NCI-H748 (cell line): ENCODE measurements around the gene SKIC2.

Source experiments
- DNase-seq: peaks from one replicate; lab custom pipeline; 2025; ENCODE audit not compliant: unreplicated experiment; lab: John Stamatoyannopoulos, UW

SKIC2 gene

GRCh38 chr6:31945507-31946369, 13.2 kb upstream of the SKIC2 start, which contains the start of gene CFB:
TSS of gene CFB (plus strand) at chr6:31946095. CDS start at chr6:31946222, 127 bp downstream.
- no peak for DNase-seq

GRCh38 chr6:31946370-31946885, 12.5 kb upstream of the SKIC2 start:
- DNase-seq = no peak

- no peak for DNase-seq
Observed at GRCh38 chr6:31947070-31947675, 11.8 kb upstream of the SKIC2 start.

GRCh38 chr6:31947864-31948263, 11.1 kb upstream of the SKIC2 start:
- DNase-seq = no peak

- DNase-seq = no peak
Observed at GRCh38 chr6:31948306-31948705, 10.7 kb upstream of the SKIC2 start.

- no peak for DNase-seq
Observed at GRCh38 chr6:31948753-31949413, 10.1 kb upstream of the SKIC2 start.

- no peak for DNase-seq
Observed at GRCh38 chr6:31949926-31950548, 8.9 kb upstream of the SKIC2 start.

- DNase-seq = peak; percentile 47
Observed at GRCh38 chr6:31952140-31952805, 6.7 kb upstream of the SKIC2 start.

GRCh38 chr6:31952890-31953289, 6.1 kb upstream of the SKIC2 start:
- DNase-seq = no peak

GRCh38 chr6:31954511-31954910, 4.5 kb upstream of the SKIC2 start:
- DNase-seq = no peak

- no peak for DNase-seq
Observed at GRCh38 chr6:31956796-31957195, 2.2 kb upstream of the SKIC2 start.

- peak; percentile 39 for DNase-seq
Observed at GRCh38 chr6:31958412-31958740, 599 bp upstream of the SKIC2 start.

- DNase-seq = no peak
Observed at GRCh38 chr6:31961616-31962015, 2.6 kb downstream of the SKIC2 start.

GRCh38 chr6:31963921-31964320, 4.9 kb downstream of the SKIC2 start:
- no peak for DNase-seq

GRCh38 chr6:31965700-31966099, 6.7 kb downstream of the SKIC2 start:
- DNase-seq = no peak

GRCh38 chr6:31966506-31966905, 7.5 kb downstream of the SKIC2 start:
- no peak for DNase-seq

GRCh38 chr6:31966997-31967925, 8.3 kb downstream of the SKIC2 start:
- no peak for DNase-seq

- no peak for DNase-seq
Observed at GRCh38 chr6:31967926-31968320, 8.9 kb downstream of the SKIC2 start.

GRCh38 chr6:31968326-31968725, 9.4 kb downstream of the SKIC2 start:
- DNase-seq = no peak
